Keratinocyte (primary cell): ENCODE results near the gene FTL. TPM values are rescaled to one million over a fixed set of nuclear protein-coding genes. Genes with fewer than 3 reads are reported as not detected.
"Not testable (repeated sequence)": the region's sequence is repeated elsewhere in the genome, so short reads cannot be mapped to it uniquely, and the experiment has no call there.

ENCODE experiments used
- DNase-seq: peaks from one replicate; pipeline ENCODE4 v3.0.0-alpha.2; 2011; ENCODE audit warnings: low read depth, missing footprints, low spot score
- FAIRE-seq: peaks from 2 replicates; lab custom pipeline; 2011; peaks lifted over from hg19 to GRCh38; lab: Jason Lieb, UNC
- H2AFZ ChIP-seq: 2 replicates; pipeline ENCODE4 v1.6.0; 2012; ENCODE audit warnings: low read length, control low read depth, inconsistent platforms; ENCODE audit not compliant: control insufficient read depth
- H3K27ac ChIP-seq: 2 replicates; pipeline ENCODE4 v1.5.1; 2011; ENCODE audit warnings: low read length; ENCODE audit not compliant: control insufficient read depth, insufficient read depth
- H3K27me3 ChIP-seq: 3 replicates; pipeline ENCODE4 v1.6.0; 2011; ENCODE audit warnings: low read length; ENCODE audit not compliant: control insufficient read depth, insufficient read depth; ENCODE audit errors: extremely low read depth
- H3K36me3 ChIP-seq, 2 experiments: 2 replicates in 1 of 2; 3 replicates in 1 of 2; pipeline ENCODE4 v1.5.1; 2011; ENCODE audit warnings: low read length in 2 of 2, mild to moderate bottlenecking in 1 of 2; ENCODE audit not compliant: control insufficient read depth in 2 of 2, insufficient read depth in 2 of 2; ENCODE audit errors: extremely low read depth in 1 of 2
- H3K4me1 ChIP-seq: 3 replicates; pipeline ENCODE4 v1.5.1; 2011; ENCODE audit warnings: low read length; ENCODE audit not compliant: control insufficient read depth, insufficient read depth; ENCODE audit errors: extremely low read depth
- H3K4me2 ChIP-seq: 3 replicates; pipeline ENCODE4 v1.6.0; 2011; ENCODE audit warnings: low read depth, low read length; ENCODE audit not compliant: control insufficient read depth, insufficient read depth; ENCODE audit errors: extremely low read depth
- H3K4me3 ChIP-seq, 3 experiments: fragments of 200-600 bp in 1 of 3; sonication (generic) in 1 of 3; 2 replicates in 2 of 3; 3 replicates in 1 of 3; pipeline ENCODE4 v1.5.1; 2011 to 2016; ENCODE audit warnings: low read length in 3 of 3, mild to moderate bottlenecking in 3 of 3, control low read depth in 2 of 3, inconsistent platforms in 1 of 3, low read depth in 1 of 3, mixed read lengths in 1 of 3, mixed run types in 1 of 3, moderate library complexity in 1 of 3; ENCODE audit not compliant: control insufficient read depth in 2 of 3, insufficient read depth in 2 of 3; ENCODE audit errors: extremely low read depth in 1 of 3
- H3K79me2 ChIP-seq: 2 replicates; pipeline ENCODE4 v1.6.0; 2012; ENCODE audit warnings: low read length; ENCODE audit not compliant: control insufficient read depth, insufficient read depth
- H3K9ac ChIP-seq: 3 replicates; pipeline ENCODE4 v1.6.0; 2011; ENCODE audit warnings: low read length; ENCODE audit not compliant: control insufficient read depth, insufficient read depth; ENCODE audit errors: extremely low read depth
- H3K9me1 ChIP-seq: 3 replicates; pipeline ENCODE4 v1.6.0; 2011; ENCODE audit warnings: low read length; ENCODE audit not compliant: control insufficient read depth, insufficient read depth; ENCODE audit errors: extremely low read depth
- H3K9me3 ChIP-seq: 2 replicates; pipeline ENCODE4 v1.5.1; 2012; ENCODE audit warnings: low read depth, low read length; ENCODE audit not compliant: control insufficient read depth
- H4K20me1 ChIP-seq: 3 replicates; pipeline ENCODE4 v1.6.0; 2011; ENCODE audit warnings: low read length; ENCODE audit not compliant: control insufficient read depth, insufficient read depth; ENCODE audit errors: extremely low read depth
- EZH2 ChIP-seq: IDR thresholded peaks from one replicate; pipeline ENCODE4 v1.6.1; 2012; ENCODE audit warnings: inconsistent platforms, mild to moderate bottlenecking, low read length, moderate library complexity
- dilution Hi-C: fragments of 300-500 bp; cut with MboI; formaldehyde crosslinking; loops from one replicate; pipeline ENCODE4 v1.7.0; 2020; ENCODE audit warnings: low sequenced_read_pairs; ENCODE audit not compliant: extremely low pct_ligation_motif_present
- polyA plus RNA-seq, 5 experiments: library from polyadenylated mRNA; depleted of rRNA in 3 of 5; stranded (reverse) in 3 of 5; stranded (forward) in 1 of 5; unstranded in 1 of 5; fragments of >200 nt; gene quantifications; 1 replicate in 1 of 5; 2 replicates in 3 of 5; 3 replicates in 1 of 5; pipeline versions ENCODE4 v1.2.1 to v1.2.3, GENCODE V29; 2011 to 2012; ENCODE audit warnings: missing spikeins in 2 of 5, low read depth in 1 of 5, low replicate concordance in 1 of 5
- TF ChIP-seq, protein P1 (sequence below), 3 experiments: IDR thresholded peaks in 1 of 3; conservative IDR thresholded peaks in 1 of 3; optimal IDR thresholded peaks in 1 of 3; 2 replicates in 2 of 3; 3 replicates in 1 of 3; pipeline versions ENCODE3 to v1.5.1; 2011; ENCODE audit warnings: low read length in 3 of 3, mild to moderate bottlenecking in 3 of 3, moderate library complexity in 2 of 3, control low read depth in 1 of 3, inconsistent platforms in 1 of 3; ENCODE audit not compliant: insufficient read depth in 2 of 3; ENCODE audit errors: extremely low read depth in 1 of 3

Gene FTL
- polyA plus RNA-seq, 1 donor (not counting 4 experiments of a cell fraction or from before 2014, with no cell fraction given) = 838 TPM

DNA sequence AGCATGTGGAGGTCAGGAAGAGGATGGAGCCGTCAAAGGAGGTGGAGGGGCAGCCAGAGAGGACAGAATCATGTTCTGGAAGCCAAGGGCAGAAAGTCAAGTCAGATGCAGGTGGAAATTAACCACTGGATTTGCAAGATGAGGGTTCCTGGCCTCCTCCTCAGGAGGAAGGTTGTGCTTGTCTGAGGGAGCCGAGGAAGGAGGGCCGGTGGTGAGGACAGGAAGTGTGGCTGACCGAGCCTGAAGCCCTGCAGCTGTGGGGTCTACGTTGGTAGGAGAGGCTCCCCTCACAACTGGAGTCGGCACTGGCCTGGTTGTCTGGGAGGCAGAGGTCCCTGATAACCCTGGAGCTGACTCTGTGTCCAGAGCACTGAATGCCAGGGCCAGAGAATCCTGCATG lies 47.0 kb upstream of the FTL start:
- Histone ChIP-seq H4K20me1 (no peaks in the 10 kb centered on the region), H3K27me3 (no peaks in the 10 kb centered on the region), H3K9ac (no peak overlapping the region), H3K79me2 (no peaks in the 10 kb centered on the region), H3K27ac (no peak overlapping the region), H3K9me1 (no peaks in the 10 kb centered on the region), H2AFZ (no peak overlapping the region), H3K36me3 (peaks cover 17 to 32% of the 10 kb centered on the region in 2 experiments), H3K4me3 (no peak overlapping the region), H3K4me2 (no peak overlapping the region), H3K4me1 (no peaks in the 10 kb centered on the region), H3K9me3 (no peaks in the 10 kb centered on the region)
- DNase-seq (no peak), FAIRE-seq (no peak)
- dilution Hi-C loops = no loop called here
- no peak for TF ChIP-seq EZH2
- TF ChIP-seq, protein P1, sequence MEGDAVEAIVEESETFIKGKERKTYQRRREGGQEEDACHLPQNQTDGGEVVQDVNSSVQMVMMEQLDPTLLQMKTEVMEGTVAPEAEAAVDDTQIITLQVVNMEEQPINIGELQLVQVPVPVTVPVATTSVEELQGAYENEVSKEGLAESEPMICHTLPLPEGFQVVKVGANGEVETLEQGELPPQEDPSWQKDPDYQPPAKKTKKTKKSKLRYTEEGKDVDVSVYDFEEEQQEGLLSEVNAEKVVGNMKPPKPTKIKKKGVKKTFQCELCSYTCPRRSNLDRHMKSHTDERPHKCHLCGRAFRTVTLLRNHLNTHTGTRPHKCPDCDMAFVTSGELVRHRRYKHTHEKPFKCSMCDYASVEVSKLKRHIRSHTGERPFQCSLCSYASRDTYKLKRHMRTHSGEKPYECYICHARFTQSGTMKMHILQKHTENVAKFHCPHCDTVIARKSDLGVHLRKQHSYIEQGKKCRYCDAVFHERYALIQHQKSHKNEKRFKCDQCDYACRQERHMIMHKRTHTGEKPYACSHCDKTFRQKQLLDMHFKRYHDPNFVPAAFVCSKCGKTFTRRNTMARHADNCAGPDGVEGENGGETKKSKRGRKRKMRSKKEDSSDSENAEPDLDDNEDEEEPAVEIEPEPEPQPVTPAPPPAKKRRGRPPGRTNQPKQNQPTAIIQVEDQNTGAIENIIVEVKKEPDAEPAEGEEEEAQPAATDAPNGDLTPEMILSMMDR (optimal IDR thresholded peaks at IDR 0.05 in 1 of 3, IDR thresholded peaks at IDR 0.05 in 1 of 3, conservative IDR thresholded peaks at IDR 0.05 in 1 of 3; ENCODE audit: extremely low read depth in 1 of 3, insufficient read depth in 2 of 3, low read length in 3 of 3) = no peak

DNA sequence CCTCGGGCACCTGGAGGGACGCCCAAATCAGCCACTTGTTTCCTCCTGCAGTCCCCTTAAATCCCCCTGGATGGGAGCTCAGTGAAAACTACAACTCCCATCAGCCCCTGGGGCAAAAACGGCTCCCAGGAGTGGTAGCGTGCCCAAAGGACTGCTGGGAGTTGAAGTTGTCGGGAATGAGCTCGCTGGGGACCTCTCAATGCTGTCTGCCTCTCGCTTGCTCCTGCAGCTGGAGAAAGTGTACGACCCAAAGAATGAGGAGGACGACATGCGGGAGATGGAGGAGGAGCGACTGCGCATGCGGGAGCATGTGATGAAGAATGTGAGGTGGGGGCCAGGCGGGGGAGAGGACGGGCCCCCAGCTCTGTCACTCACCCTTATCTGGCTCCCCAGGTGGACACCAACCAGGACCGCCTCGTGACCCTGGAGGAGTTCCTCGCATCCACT lies 46.3 kb upstream of the FTL start:
- no peaks in the 10 kb centered on the region for H4K20me1 ChIP-seq
- H3K9me3 ChIP-seq = no peaks in the 10 kb centered on the region
- H3K27ac ChIP-seq = no peak overlapping the region
- H3K36me3 ChIP-seq = peaks cover 17 to 27% of the 10 kb centered on the region in 2 experiments
- no peaks in the 10 kb centered on the region for H3K4me1 ChIP-seq
- no peaks in the 10 kb centered on the region for H3K9me1 ChIP-seq
- no peak overlapping the region for H3K4me2 ChIP-seq
- no peak for FAIRE-seq
- dilution Hi-C loops = no loop called here
- H3K4me3 ChIP-seq = no peak overlapping the region
- TF ChIP-seq EZH2 = no peak
- TF ChIP-seq, protein P1 (optimal IDR thresholded peaks at IDR 0.05 in 1 of 3, IDR thresholded peaks at IDR 0.05 in 1 of 3, conservative IDR thresholded peaks at IDR 0.05 in 1 of 3; ENCODE audit: extremely low read depth in 1 of 3, insufficient read depth in 2 of 3, low read length in 3 of 3) = no peak
- no peak for DNase-seq
- no peaks in the 10 kb centered on the region for H3K27me3 ChIP-seq
- no peak overlapping the region for H3K9ac ChIP-seq
- H3K79me2 ChIP-seq = no peaks in the 10 kb centered on the region
- H2AFZ ChIP-seq = no peak overlapping the region

DNA sequence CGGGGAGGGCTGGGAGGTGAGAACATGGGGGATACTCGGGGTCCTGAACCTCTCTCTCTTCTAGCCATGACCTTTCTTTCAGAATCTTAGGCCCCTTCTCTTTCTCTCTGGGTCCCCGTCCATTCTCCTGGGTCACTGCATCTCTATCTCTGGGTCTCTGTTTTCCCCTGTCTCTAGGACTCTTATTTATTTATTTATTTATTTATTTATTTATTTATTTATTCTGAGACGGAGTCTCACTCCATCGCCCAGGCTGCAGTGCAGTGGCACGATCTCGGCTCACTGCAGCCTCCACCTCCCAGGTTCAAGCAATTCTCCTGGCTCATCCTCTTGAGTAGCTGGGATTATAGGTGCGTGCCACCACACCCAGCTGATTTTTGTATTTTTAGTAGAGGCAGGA lies 45.8 kb upstream of the FTL start:
- H3K27ac ChIP-seq = not testable (repeated sequence)

More for the DNA sequence above, 45.8 kb upstream of the FTL start:
- H3K4me2 ChIP-seq, H3K9ac ChIP-seq, DNase-seq, H3K4me1 ChIP-seq, H3K9me3 ChIP-seq, H3K79me2 ChIP-seq, FAIRE-seq, H3K4me3 ChIP-seq, H2AFZ ChIP-seq, H4K20me1 ChIP-seq, dilution Hi-C loops, H3K9me1 ChIP-seq, H3K27me3 ChIP-seq: not testable (repeated sequence)
- H3K36me3 ChIP-seq = peaks cover 15 to 25% of the 10 kb centered on the region in 2 experiments
